ENCODE measurements around the gene CDCA7L.

CDCA7L gene

GRCh38 chr7:21945454-21946221 lies at the start of gene CDCA7L:
Gene CDCA7L (minus strand): TSS chr7:21945899. CDS start chr7:21945804, 95 bp downstream.
- peak; percentile 51 for DNase-seq (ENCODE audit: insufficient read length, low spot score)
- FAIRE-seq: no peak
- no peak for TF ChIP-seq CTCF (IDR thresholded peaks at IDR 0.05; ENCODE audit: insufficient read depth, missing control alignments)

GRCh38 chr7:21986096-21986495 lies 40.4 kb upstream of the CDCA7L start:
- DNase-seq (ENCODE audit: insufficient read length, low spot score): no peak
- no peak for TF ChIP-seq CTCF (IDR thresholded peaks at IDR 0.05; ENCODE audit: insufficient read depth, missing control alignments)
- FAIRE-seq: no peak

GRCh38 chr7:21984042-21984441 lies 38.3 kb upstream of the CDCA7L start:
- FAIRE-seq (no peak), DNase-seq (ENCODE audit: insufficient read length, low spot score) (no peak)
- no peak for TF ChIP-seq CTCF (IDR thresholded peaks at IDR 0.05; ENCODE audit: insufficient read depth, missing control alignments)

- DNase-seq (ENCODE audit: insufficient read length, low spot score): no peak
- FAIRE-seq: no peak
- no peak for TF ChIP-seq CTCF (IDR thresholded peaks at IDR 0.05; ENCODE audit: insufficient read depth, missing control alignments)
Measured at GRCh38 chr7:21983056-21983455, 37.4 kb upstream of the CDCA7L start.

GRCh38 chr7:21981524-21981923 lies 35.8 kb upstream of the CDCA7L start:
- TF ChIP-seq CTCF (IDR thresholded peaks at IDR 0.05; ENCODE audit: insufficient read depth, missing control alignments): no peak
- FAIRE-seq: no peak
- no peak for DNase-seq (ENCODE audit: insufficient read length, low spot score)

- FAIRE-seq: no peak
- TF ChIP-seq CTCF (IDR thresholded peaks at IDR 0.05; ENCODE audit: insufficient read depth, missing control alignments): no peak
- DNase-seq (ENCODE audit: insufficient read length, low spot score): no peak
Measured at GRCh38 chr7:21980926-21981500, 35.3 kb upstream of the CDCA7L start.

- no peak for TF ChIP-seq CTCF (IDR thresholded peaks at IDR 0.05; ENCODE audit: insufficient read depth, missing control alignments)
- DNase-seq (ENCODE audit: insufficient read length, low spot score): no peak
- no peak for FAIRE-seq
Measured at GRCh38 chr7:21972397-21972784, 26.7 kb upstream of the CDCA7L start.
